Neural progenitor cell (in vitro differentiated cells): ENCODE data around the gene KIF4B. TPM values are rescaled to one million over a fixed set of nuclear protein-coding genes. Genes with fewer than 3 reads are reported as not detected.

Experiments
- DNase-seq: peaks from one replicate; pipeline ENCODE4 v3.0.0-alpha.2; 2016; ENCODE audit warnings: low spot score
- H2AFZ ChIP-seq: fragments of 200-600 bp; sonication (generic); replicated peaks from 2 replicates; pipeline ENCODE4 v1.6.1; 2016; ENCODE audit warnings: antibody characterized with exemption
- H3F3A ChIP-seq: fragments of 200-600 bp; sonication (generic); 2 replicates; pipeline ENCODE4 v1.6.1; 2016; ENCODE audit warnings: antibody characterized with exemption, low read depth
- H3K27ac ChIP-seq: fragments of 200-600 bp; sonication (generic); 2 replicates; pipeline ENCODE4 v1.5.1; 2016; ENCODE audit warnings: mild to moderate bottlenecking
- H3K27me3 ChIP-seq: fragments of 200-600 bp; sonication (generic); 2 replicates; pipeline ENCODE4 v1.6.1; 2016; ENCODE audit warnings: mild to moderate bottlenecking, moderate library complexity
- H3K36me3 ChIP-seq: fragments of 200-600 bp; sonication (generic); 2 replicates; pipeline ENCODE4 v1.5.1; 2016
- H3K4me1 ChIP-seq: fragments of 200-600 bp; sonication (generic); 2 replicates; pipeline ENCODE4 v1.6.1; 2016; ENCODE audit warnings: mixed run types
- H3K4me2 ChIP-seq: fragments of 200-600 bp; sonication (generic); 2 replicates; pipeline ENCODE4 v1.6.1; 2016
- H3K4me3 ChIP-seq: fragments of 200-600 bp; sonication (generic); 2 replicates; pipeline ENCODE4 v1.5.1; 2016
- H3K79me2 ChIP-seq: fragments of 200-600 bp; sonication (generic); 2 replicates; pipeline ENCODE4 v1.6.1; 2016; ENCODE audit warnings: low read depth
- H3K9ac ChIP-seq: fragments of 200-600 bp; sonication (generic); 2 replicates; pipeline ENCODE4 v1.6.1; 2016
- H3K9me3 ChIP-seq: fragments of 200-600 bp; sonication (generic); 2 replicates; pipeline ENCODE4 v1.5.1; 2016; ENCODE audit warnings: low read depth
- H4K20me1 ChIP-seq: fragments of 200-600 bp; sonication (generic); 2 replicates; pipeline ENCODE4 v1.6.1; 2016; ENCODE audit warnings: low read depth
- H3K27ac Mint-ChIP-seq: 3 replicates; pipeline ENCODE4 v1.8.0; 2021; ENCODE audit warnings: mixed read lengths
- H3K27me3 Mint-ChIP-seq: 2 replicates; pipeline ENCODE4 v1.8.0; 2022; ENCODE audit warnings: low read depth, mild to moderate bottlenecking, inconsistent platforms, moderate library complexity, mixed read lengths; ENCODE audit not compliant: insufficient read depth
- H3K36me3 Mint-ChIP-seq: 3 replicates; pipeline ENCODE4 v1.8.0; 2021; ENCODE audit warnings: mixed read lengths
- H3K4me1 Mint-ChIP-seq: 3 replicates; pipeline ENCODE4 v1.8.0; 2021; ENCODE audit warnings: mixed read lengths
- H3K4me3 Mint-ChIP-seq: 3 replicates; pipeline ENCODE4 v1.8.0; 2021; ENCODE audit warnings: mild to moderate bottlenecking, moderate library complexity, mixed read lengths
- H3K9me3 Mint-ChIP-seq: 3 replicates; pipeline ENCODE4 v1.8.0; 2020; ENCODE audit warnings: mixed read lengths
- CTCF ChIP-seq: fragments of 200-600 bp; sonication (generic); IDR thresholded peaks from 2 replicates; pipeline ENCODE4 v1.5.1; 2017; ENCODE audit warnings: antibody characterized with exemption, mild to moderate bottlenecking
- EZH2 ChIP-seq: fragments of 200-600 bp; sonication (generic); IDR thresholded peaks from 2 replicates; pipeline ENCODE4 v1.6.1; 2017; ENCODE audit warnings: antibody characterized with exemption, mild to moderate bottlenecking, moderate library complexity
- EZH2phosphoT487 ChIP-seq: fragments of 200-600 bp; sonication (generic); IDR thresholded peaks from 2 replicates; pipeline ENCODE4 v1.6.1; 2017; ENCODE audit warnings: antibody characterized with exemption
- total RNA-seq: library from RNA; depleted of rRNA; stranded (reverse); fragments of >200 nt; gene quantifications from 2 replicates; pipeline ENCODE4 v1.2.3, GENCODE V29; 2015; ENCODE audit warnings: low replicate concordance

The KIF4B gene
- total RNA-seq, 1 donor from 2014 or later = not detected

- H3K9me3 Mint-ChIP-seq = no peaks in the 10 kb centered on the region
- H3K27me3 Mint-ChIP-seq = no peaks in the 10 kb centered on the region
- TF ChIP-seq EZH2phosphoT487 (no peak), CTCF (no peak), EZH2 (no peak)
- H3K79me2 ChIP-seq = no peaks in the 10 kb centered on the region
- DNase-seq = no peak
- no peak overlapping the region for H3K27ac Mint-ChIP-seq
- H3K9me3 ChIP-seq = no peaks in the 10 kb centered on the region
- H3K36me3 ChIP-seq = no peaks in the 10 kb centered on the region
- H2AFZ ChIP-seq = no peak overlapping the region
- no peaks in the 10 kb centered on the region for H4K20me1 ChIP-seq
- H3K27ac ChIP-seq = no peak overlapping the region
- H3K4me3 Mint-ChIP-seq = no peak overlapping the region
- no peak overlapping the region for H3K4me2 ChIP-seq
- H3K27me3 ChIP-seq = no peaks in the 10 kb centered on the region
- H3K4me1 Mint-ChIP-seq = no peaks in the 10 kb centered on the region
- H3F3A ChIP-seq = no peaks in the 10 kb centered on the region
- H3K4me3 ChIP-seq = no peak overlapping the region
- H3K4me1 ChIP-seq = no peaks in the 10 kb centered on the region
- H3K9ac ChIP-seq = no peak overlapping the region
- H3K36me3 Mint-ChIP-seq = no peaks in the 10 kb centered on the region
These were observed 51.0 kb downstream of the KIF4B start for GRCh38 chr5:155064580-155064979.

GRCh38 chr5:155066886-155067595 lies 53.5 kb downstream of the KIF4B start:
- no peak overlapping the region for H3K27ac Mint-ChIP-seq
- Histone ChIP-seq H2AFZ (no peak overlapping the region), H3K9ac (no peak overlapping the region), H3K27me3 (no peaks in the 10 kb centered on the region), H3K4me2 (no peak overlapping the region), H3K27ac (no peak overlapping the region), H4K20me1 (no peaks in the 10 kb centered on the region), H3K4me1 (no peaks in the 10 kb centered on the region), H3K36me3 (no peaks in the 10 kb centered on the region), H3K79me2 (no peaks in the 10 kb centered on the region), H3K9me3 (no peaks in the 10 kb centered on the region), H3K4me3 (no peak overlapping the region), H3F3A (no peaks in the 10 kb centered on the region)
- no peak for DNase-seq
- no peak overlapping the region for H3K4me3 Mint-ChIP-seq
- no peaks in the 10 kb centered on the region for H3K27me3 Mint-ChIP-seq
- TF ChIP-seq EZH2phosphoT487 (no peak), CTCF (no peak), EZH2 (no peak)
- no peaks in the 10 kb centered on the region for H3K4me1 Mint-ChIP-seq
- no peaks in the 10 kb centered on the region for H3K36me3 Mint-ChIP-seq
- H3K9me3 Mint-ChIP-seq = no peaks in the 10 kb centered on the region

Other genes with a start within 250 kb of the KIF4B start
- gene FAXDC2, start 163.2 kb upstream of the KIF4B start, total RNA-seq = 7.3 and 9.2 TPM in 2 replicates
- gene CNOT8, start 155.1 kb upstream of the KIF4B start, total RNA-seq = 81.8 and 90.8 TPM in 2 replicates
- 18.5 and 23.4 TPM in 2 replicates for gene GEMIN5, start 75.5 kb upstream of the KIF4B start, total RNA-seq
- gene MRPL22, start 72.7 kb upstream of the KIF4B start, total RNA-seq = 25.7 and 49.1 TPM in 2 replicates